ENCODE results near the gene ZFYVE9. TPM values are rescaled to one million over a fixed set of nuclear protein-coding genes. Genes with fewer than 3 reads are reported as not detected.

ZFYVE9 gene
- total and polyA plus RNA-seq, 2 donors (not counting 1 experiment from before 2014, with no cell fraction given) = 13.5 to 44.6 TPM

- TF ChIP-seq EZH2 (IDR thresholded peaks at IDR 0.05; ENCODE audit: low read length, missing control alignments) = no peak
- no peak for TF ChIP-seq CTCF (conservative IDR thresholded peaks at IDR 0.05 in 1 of 2, IDR thresholded peaks at IDR 0.05 in 1 of 2; ENCODE audit: low read depth in 1 of 2, low read length in 2 of 2)
- H3K4me2 ChIP-seq (ENCODE audit: extremely low read depth, insufficient read depth, low read length) = no peak overlapping the region
Observed at GRCh38 chr1:52190500-52191252, 48.8 kb downstream of the ZFYVE9 start.

GRCh38 chr1:52191395-52191965, 49.6 kb downstream of the ZFYVE9 start:
- Histone ChIP-seq H3K27me3 (ENCODE audit: control insufficient read depth, insufficient read depth, low read length) (no peaks in the 10 kb centered on the region), H3K9me3 (ENCODE audit: control insufficient read depth, insufficient read depth, low read depth, low read length) (no peaks in the 10 kb centered on the region), H3K4me1 (ENCODE audit: control insufficient read depth, extremely low read depth, insufficient read depth, low read length) (peaks cover 2% of the 10 kb centered on the region), H2AFZ (ENCODE audit: low read length) (no peak overlapping the region), H3K9ac (ENCODE audit: insufficient read depth, low read length) (no peak overlapping the region), H3K79me2 (ENCODE audit: control insufficient read depth, insufficient read depth, low read length) (no peaks in the 10 kb centered on the region), H3K36me3 (ENCODE audit: control insufficient read depth, insufficient read depth, low read length) (no peaks in the 10 kb centered on the region), H3K4me2 (ENCODE audit: extremely low read depth, insufficient read depth, low read length) (no peak overlapping the region), H4K20me1 (ENCODE audit: control insufficient read depth, extremely low read depth, insufficient read depth, low read length) (no peaks in the 10 kb centered on the region), H3K4me3 (replicated peaks in 1 of 4; ENCODE audit: control extremely low read depth in 1 of 4, insufficient read depth in 1 of 4, low read depth in 3 of 4, low read length in 4 of 4) (no peak overlapping the region), H3K27ac (ENCODE audit: insufficient read depth, low read length) (no peak overlapping the region)
- TF ChIP-seq EZH2 (IDR thresholded peaks at IDR 0.05; ENCODE audit: low read length, missing control alignments) (no peak), CTCF (conservative IDR thresholded peaks at IDR 0.05 in 1 of 2, IDR thresholded peaks at IDR 0.05 in 1 of 2; ENCODE audit: low read depth in 1 of 2, low read length in 2 of 2) (no peak)
- DNase-seq (ENCODE audit: low read depth in 2 of 2) = peak in 1 of 2 donors; percentile 21

More at GRCh38 chr1:52190500-52191252, 48.8 kb downstream of the ZFYVE9 start:
- Histone ChIP-seq H3K79me2 (ENCODE audit: control insufficient read depth, insufficient read depth, low read length) (no peaks in the 10 kb centered on the region), H3K4me1 (ENCODE audit: control insufficient read depth, extremely low read depth, insufficient read depth, low read length) (peaks cover 2% of the 10 kb centered on the region), H4K20me1 (ENCODE audit: control insufficient read depth, extremely low read depth, insufficient read depth, low read length) (no peaks in the 10 kb centered on the region), H3K27ac (ENCODE audit: insufficient read depth, low read length) (no peak overlapping the region), H2AFZ (ENCODE audit: low read length) (no peak overlapping the region), H3K36me3 (ENCODE audit: control insufficient read depth, insufficient read depth, low read length) (no peaks in the 10 kb centered on the region), H3K4me3 (replicated peaks in 1 of 4; ENCODE audit: control extremely low read depth in 1 of 4, insufficient read depth in 1 of 4, low read depth in 3 of 4, low read length in 4 of 4) (no peak overlapping the region), H3K9ac (ENCODE audit: insufficient read depth, low read length) (no peak overlapping the region), H3K9me3 (ENCODE audit: control insufficient read depth, insufficient read depth, low read depth, low read length) (no peaks in the 10 kb centered on the region), H3K27me3 (ENCODE audit: control insufficient read depth, insufficient read depth, low read length) (no peaks in the 10 kb centered on the region)
- DNase-seq (ENCODE audit: low read depth in 2 of 2) = peak in 1 of 2 donors; percentile 38

- Histone ChIP-seq H2AFZ (ENCODE audit: low read length) (no peak overlapping the region), H4K20me1 (ENCODE audit: control insufficient read depth, extremely low read depth, insufficient read depth, low read length) (no peaks in the 10 kb centered on the region), H3K9ac (ENCODE audit: insufficient read depth, low read length) (no peak overlapping the region), H3K4me3 (replicated peaks in 1 of 4; ENCODE audit: control extremely low read depth in 1 of 4, insufficient read depth in 1 of 4, low read depth in 3 of 4, low read length in 4 of 4) (no peak overlapping the region), H3K27ac (ENCODE audit: insufficient read depth, low read length) (no peak overlapping the region), H3K79me2 (ENCODE audit: control insufficient read depth, insufficient read depth, low read length) (no peaks in the 10 kb centered on the region), H3K4me1 (ENCODE audit: control insufficient read depth, extremely low read depth, insufficient read depth, low read length) (peaks cover 2% of the 10 kb centered on the region), H3K4me2 (ENCODE audit: extremely low read depth, insufficient read depth, low read length) (no peak overlapping the region), H3K27me3 (ENCODE audit: control insufficient read depth, insufficient read depth, low read length) (no peaks in the 10 kb centered on the region), H3K9me3 (ENCODE audit: control insufficient read depth, insufficient read depth, low read depth, low read length) (no peaks in the 10 kb centered on the region), H3K36me3 (ENCODE audit: control insufficient read depth, insufficient read depth, low read length) (no peaks in the 10 kb centered on the region)
- TF ChIP-seq CTCF (conservative IDR thresholded peaks at IDR 0.05 in 1 of 2, IDR thresholded peaks at IDR 0.05 in 1 of 2; ENCODE audit: low read depth in 1 of 2, low read length in 2 of 2) (no peak), EZH2 (IDR thresholded peaks at IDR 0.05; ENCODE audit: low read length, missing control alignments) (no peak)
- no peak for DNase-seq (ENCODE audit: low read depth in 2 of 2)
Observed at GRCh38 chr1:52192024-52192423, 50.1 kb downstream of the ZFYVE9 start.
